ENCODE data around the gene SLC9C1.

GRCh38 chr3:112128843-112129727 lies 164.9 kb downstream of the SLC9C1 start:
- TF ChIP-seq CTCF (IDR thresholded peaks at IDR 0.05) (no peak), EP300 (IDR thresholded peaks at IDR 0.05) (no peak)

All from stomach (tissue), 4 donors.